Gastroesophageal sphincter (tissue), 3 donors: Measurements from ENCODE around the gene KDM2B.

ENCODE experiments used
- CTCF ChIP-seq, 4 experiments: fragments of 200-600 bp in 2 of 4; fragments of 450-650 bp in 2 of 4; sonication (generic) in 1 of 4; IDR thresholded peaks; one replicate each; pipeline ENCODE4 v1.5.1; 2017 to 2019; ENCODE audit warnings: antibody characterized with exemption in 4 of 4, mild to moderate bottlenecking in 2 of 4, moderate library complexity in 2 of 4
- EP300 ChIP-seq: sonication (generic); formaldehyde crosslinking; IDR thresholded peaks from one replicate; pipeline ENCODE4 v1.6.1; 2017; ENCODE audit warnings: antibody characterized with exemption, mild to moderate bottlenecking
- POLR2A ChIP-seq, 2 donors: fragments of 450-650 bp; IDR thresholded peaks; one replicate each; pipeline ENCODE4 v1.6.1; 2017; ENCODE audit warnings: antibody characterized with exemption in 2 of 2, mild to moderate bottlenecking in 2 of 2, moderate library complexity in 1 of 2

GRCh38 chr12:121452985-121453360 is 127.8 kb downstream of the KDM2B start:
- TF ChIP-seq CTCF (IDR thresholded peaks at IDR 0.05) (no peak), POLR2A (IDR thresholded peaks at IDR 0.05) (no peak), EP300 (no peak)
